HAP-1 (cell line): ENCODE data around the gene SEMA3C.

Experiments used
- DNase-seq, 2 experiments: peaks; one replicate each; pipeline ENCODE4 v3.0.0-alpha.2; 2016 to 2020; ENCODE audit warnings: low spot score in 2 of 2
- H3K27me3 ChIP-seq: fragments of 250-450 bp; sonication (Bioruptor Pico); 2 replicates; pipeline ENCODE4 v1.5.1; 2020; ENCODE audit warnings: low read depth, mild to moderate bottlenecking, moderate library complexity
- H3K36me3 ChIP-seq: fragments of 250-450 bp; sonication (Bioruptor Pico); replicated peaks from 2 replicates; pipeline ENCODE4 v1.5.1; 2020; ENCODE audit warnings: mild to moderate bottlenecking
- H3K4me1 ChIP-seq: fragments of 250-450 bp; sonication (Bioruptor Pico); 2 replicates; pipeline ENCODE4 v1.5.1; 2020; ENCODE audit warnings: mild to moderate bottlenecking
- H3K4me3 ChIP-seq: fragments of 250-450 bp; sonication (Bioruptor Pico); 2 replicates; pipeline ENCODE4 v1.5.1; 2020; ENCODE audit warnings: mild to moderate bottlenecking, moderate library complexity
- H3K9me3 ChIP-seq: fragments of 250-450 bp; sonication (Bioruptor Pico); 2 replicates; pipeline ENCODE4 v1.5.1; 2020; ENCODE audit warnings: mild to moderate bottlenecking, moderate library complexity
- in situ Hi-C: fragments of 300-500 bp; cut with MboI; formaldehyde crosslinking; loops from 3 replicates; pipeline ENCODE4 v1.14.3; 2020; ENCODE audit warnings: low sequenced_read_pairs, inconsistent platforms, mixed read lengths

Gene SEMA3C

GRCh38 chr7:80794631-80795573 lies 123.9 kb downstream of the SEMA3C start:
- Histone ChIP-seq H3K4me1 (no peaks in the 10 kb centered on the region), H3K4me3 (no peak overlapping the region), H3K36me3 (no peaks in the 10 kb centered on the region), H3K9me3 (no peaks in the 10 kb centered on the region; the same call in 1 of the 2 replicates), H3K27me3 (no peaks in the 10 kb centered on the region)
- DNase-seq: no peak
- in situ Hi-C loops: no loop called here

GRCh38 chr7:80791509-80791929 lies 127.3 kb downstream of the SEMA3C start:
- Histone ChIP-seq H3K9me3 (no peaks in the 10 kb centered on the region; the same call in 1 of the 2 replicates), H3K27me3 (no peaks in the 10 kb centered on the region), H3K4me3 (no peak overlapping the region), H3K4me1 (peaks cover 1% of the 10 kb centered on the region), H3K36me3 (no peaks in the 10 kb centered on the region)
- in situ Hi-C loops: no loop called here
- DNase-seq: no peak

DNA sequence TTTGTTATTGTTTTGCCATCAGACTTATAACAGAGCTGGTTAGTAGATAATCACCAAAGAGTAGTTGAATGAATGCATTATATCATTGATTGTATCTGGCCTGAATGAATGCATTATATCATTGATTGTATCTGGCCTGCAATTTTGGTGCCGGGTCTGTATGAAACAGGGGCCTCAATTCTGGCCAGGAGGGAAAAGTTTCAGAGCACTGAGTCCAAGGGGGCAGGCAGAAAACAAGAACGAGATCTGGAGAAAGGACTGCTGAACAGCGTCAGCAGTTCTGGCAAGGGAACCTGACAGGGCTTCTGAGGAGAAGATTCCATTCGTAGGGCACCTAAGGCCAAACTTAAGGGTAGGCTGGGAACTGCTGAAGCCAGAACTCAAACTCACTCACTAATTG lies 128.0 kb downstream of the SEMA3C start:
- in situ Hi-C loops: no loop called here

DNA sequence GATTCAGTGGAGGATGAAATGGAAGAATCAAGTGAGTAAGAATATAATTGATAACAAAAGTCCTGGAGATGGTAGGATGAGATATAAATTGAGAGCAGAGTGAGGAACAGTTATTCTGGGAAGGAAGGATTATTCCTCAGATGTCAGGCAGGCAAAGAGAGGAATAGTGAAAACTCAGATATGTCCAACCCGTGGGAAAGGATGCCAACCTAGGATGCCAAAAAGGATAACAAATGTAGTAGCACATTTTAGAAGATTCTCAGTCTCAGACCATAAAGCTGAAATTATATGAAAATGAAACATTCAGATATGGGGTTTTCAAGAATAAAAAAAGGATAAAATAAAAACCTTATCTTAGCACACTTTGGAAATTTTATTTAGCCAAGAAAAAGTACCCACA lies 131.1 kb downstream of the SEMA3C start:
- Histone ChIP-seq H3K36me3 (no peaks in the 10 kb centered on the region), H3K4me1 (peaks cover 7% of the 10 kb centered on the region), H3K9me3 (no peaks in the 10 kb centered on the region), H3K4me3 (no peak overlapping the region), H3K27me3 (no peaks in the 10 kb centered on the region)
- DNase-seq: no peak
- in situ Hi-C loops: no loop called here

More for the DNA sequence above, 128.0 kb downstream of the SEMA3C start:
- no peaks in the 10 kb centered on the region for H3K27me3 ChIP-seq
- H3K36me3 ChIP-seq: no peaks in the 10 kb centered on the region
- H3K4me1 ChIP-seq: peaks cover 7% of the 10 kb centered on the region
- DNase-seq: no peak
- no peaks in the 10 kb centered on the region; the same call in 1 of the 2 replicates for H3K9me3 ChIP-seq
- no peak overlapping the region for H3K4me3 ChIP-seq

DNA sequence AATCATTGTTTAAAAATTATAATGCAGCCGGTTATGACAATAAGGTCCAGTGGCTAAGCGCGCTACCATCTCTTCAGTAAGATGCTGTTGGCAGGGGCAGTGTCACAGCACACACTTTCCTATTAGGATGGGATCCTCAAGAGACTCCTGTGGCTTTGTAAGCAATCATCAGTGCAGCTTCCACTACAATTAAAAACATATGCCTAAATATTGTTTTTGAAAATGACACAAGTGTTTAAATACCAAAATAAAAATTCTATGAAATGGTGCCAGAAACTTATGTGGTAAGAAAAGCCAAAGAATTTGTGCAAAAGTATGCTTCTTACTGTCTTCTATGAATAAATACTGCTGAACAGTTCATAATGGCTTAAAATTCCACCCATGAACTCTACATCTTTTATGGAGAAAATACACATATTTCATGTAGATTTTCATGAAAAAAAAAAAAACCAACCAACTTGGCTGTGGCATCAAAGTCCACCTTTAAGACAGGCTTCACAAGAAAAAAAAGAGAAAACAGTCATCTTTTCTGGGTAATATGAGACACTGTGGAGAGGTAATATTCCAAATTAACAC lies 132.8 kb downstream of the SEMA3C start:
- no peak overlapping the region for H3K4me3 ChIP-seq
- in situ Hi-C loops: no loop called here

DNA sequence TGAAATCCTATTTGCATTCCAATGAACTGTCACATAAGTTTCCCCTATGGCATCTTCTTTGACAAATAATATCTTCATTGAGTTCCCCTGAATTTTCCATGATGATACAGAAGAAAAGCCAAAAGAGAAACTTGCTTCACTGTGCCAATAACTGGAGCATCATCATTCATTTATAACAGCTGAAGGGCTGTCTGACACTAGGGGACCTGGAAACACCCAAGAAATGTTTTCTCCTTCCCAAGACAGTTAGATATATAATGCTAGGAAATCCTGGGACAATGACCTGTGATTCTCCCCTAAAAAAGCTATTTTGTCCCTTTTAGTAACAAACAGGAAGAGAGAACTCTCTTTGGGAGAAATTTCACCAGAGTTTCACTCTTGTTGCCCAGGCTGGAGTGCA lies 133.6 kb downstream of the SEMA3C start:
- Histone ChIP-seq H3K9me3 (no peaks in the 10 kb centered on the region), H3K4me3 (no peak overlapping the region), H3K36me3 (no peaks in the 10 kb centered on the region), H3K4me1 (peaks cover 21% of the 10 kb centered on the region), H3K27me3 (no peaks in the 10 kb centered on the region)
- in situ Hi-C loops: no loop called here
- no peak for DNase-seq

More for the DNA sequence above, 132.8 kb downstream of the SEMA3C start:
- H3K4me1 ChIP-seq: peaks cover 18% of the 10 kb centered on the region
- no peaks in the 10 kb centered on the region for H3K27me3 ChIP-seq
- DNase-seq: no peak
- no peaks in the 10 kb centered on the region for H3K9me3 ChIP-seq
- no peaks in the 10 kb centered on the region for H3K36me3 ChIP-seq

GRCh38 chr7:80783678-80784327 lies 135.0 kb downstream of the SEMA3C start:
- no peak for DNase-seq
- no peaks in the 10 kb centered on the region for H3K27me3 ChIP-seq
- H3K4me3 ChIP-seq: no peak overlapping the region
- no peaks in the 10 kb centered on the region for H3K9me3 ChIP-seq
- H3K36me3 ChIP-seq: no peaks in the 10 kb centered on the region
- in situ Hi-C loops: no loop called here
- H3K4me1 ChIP-seq: peaks cover 21% of the 10 kb centered on the region

DNA sequence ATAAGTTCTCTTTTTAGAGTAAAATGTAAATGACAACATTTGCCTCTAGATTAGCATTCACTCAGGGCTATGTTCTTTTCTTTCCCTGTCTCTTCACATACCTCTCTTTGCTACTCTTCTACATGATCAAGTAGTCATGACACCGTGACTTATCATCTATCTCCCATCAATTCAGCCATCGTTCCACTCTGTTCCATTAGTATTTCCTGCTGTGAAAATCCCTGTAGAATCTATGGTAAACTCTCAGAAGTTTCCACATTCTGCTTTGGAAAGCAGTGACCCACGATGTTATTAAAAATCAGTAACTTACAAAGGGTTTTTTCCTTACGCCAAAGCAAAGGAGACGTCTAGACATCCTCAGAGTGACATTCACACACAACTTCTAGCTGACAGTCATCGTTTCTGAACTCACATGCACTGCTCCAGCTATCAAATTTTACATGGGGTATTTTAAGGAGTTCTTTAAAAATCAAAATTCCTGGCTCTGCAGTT lies 135.6 kb downstream of the SEMA3C start:
- no peak for DNase-seq
- Histone ChIP-seq H3K9me3 (no peaks in the 10 kb centered on the region), H3K27me3 (no peaks in the 10 kb centered on the region), H3K36me3 (no peaks in the 10 kb centered on the region), H3K4me1 (peaks cover 24% of the 10 kb centered on the region), H3K4me3 (no peak overlapping the region)
- in situ Hi-C loops: no loop called here

- peak; percentile 83 to 92 for DNase-seq
- H3K4me1 ChIP-seq: peaks cover 24% of the 10 kb centered on the region
- H3K9me3 ChIP-seq: no peaks in the 10 kb centered on the region
- no peaks in the 10 kb centered on the region for H3K27me3 ChIP-seq
- no peak overlapping the region for H3K4me3 ChIP-seq
- no peaks in the 10 kb centered on the region for H3K36me3 ChIP-seq
- in situ Hi-C loops: no loop called here
These were observed 137.3 kb downstream of the SEMA3C start for GRCh38 chr7:80781561-80781979.

GRCh38 chr7:80781146-80781545 lies 137.7 kb downstream of the SEMA3C start:
- H3K4me1 ChIP-seq: peaks cover 19% of the 10 kb centered on the region
- in situ Hi-C loops: no loop called here

DNA sequence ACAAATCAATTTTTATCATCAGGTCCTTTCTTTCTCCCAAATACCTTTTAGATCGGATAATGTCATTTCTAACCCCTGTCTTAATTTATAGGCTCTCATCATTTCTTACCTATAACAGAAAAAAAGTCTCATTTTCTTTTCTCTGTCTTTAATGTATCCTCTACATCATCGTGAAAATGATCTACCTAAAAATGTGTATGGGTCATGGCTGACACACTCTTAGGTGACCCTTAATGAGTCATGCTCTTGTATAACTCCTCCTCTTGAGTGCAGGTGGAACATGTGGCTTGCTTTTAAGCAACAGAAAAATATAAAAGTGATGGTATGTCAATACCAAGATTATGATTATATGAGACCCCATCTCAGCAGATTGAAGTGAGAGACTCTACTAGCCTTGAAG lies 139.4 kb downstream of the SEMA3C start:
- H3K4me1 ChIP-seq: peaks cover 30% of the 10 kb centered on the region

More at GRCh38 chr7:80781146-80781545, 137.7 kb downstream of the SEMA3C start:
- no peak for DNase-seq
- no peaks in the 10 kb centered on the region for H3K9me3 ChIP-seq
- no peaks in the 10 kb centered on the region for H3K27me3 ChIP-seq
- H3K4me3 ChIP-seq: no peak overlapping the region
- no peaks in the 10 kb centered on the region for H3K36me3 ChIP-seq

GRCh38 chr7:80775897-80776296 lies 143.0 kb downstream of the SEMA3C start:
- Histone ChIP-seq H3K4me3 (no peak overlapping the region), H3K36me3 (no peaks in the 10 kb centered on the region), H3K4me1 (peaks cover 28% of the 10 kb centered on the region), H3K9me3 (no peaks in the 10 kb centered on the region), H3K27me3 (no peaks in the 10 kb centered on the region)
- in situ Hi-C loops: no loop called here
- no peak for DNase-seq

More for the DNA sequence above, 139.4 kb downstream of the SEMA3C start:
- Histone ChIP-seq H3K36me3 (no peaks in the 10 kb centered on the region), H3K9me3 (no peaks in the 10 kb centered on the region), H3K4me3 (no peak overlapping the region), H3K27me3 (no peaks in the 10 kb centered on the region)
- no peak for DNase-seq
- in situ Hi-C loops: no loop called here

GRCh38 chr7:80775482-80775881 lies 143.4 kb downstream of the SEMA3C start:
- H3K36me3 ChIP-seq: no peaks in the 10 kb centered on the region
- no peak for DNase-seq
- no peak overlapping the region for H3K4me3 ChIP-seq
- no peaks in the 10 kb centered on the region for H3K27me3 ChIP-seq
- H3K4me1 ChIP-seq: peaks cover 27% of the 10 kb centered on the region
- H3K9me3 ChIP-seq: no peaks in the 10 kb centered on the region
- in situ Hi-C loops: no loop called here
